T-helper 2 cell treated with Interferon-gamma antibody and Interleukin-4, amounts not matched to agents 5 μg/mL and 100 μg/mL, for 36 hours (primary cell): ENCODE results near the gene CIRBP.
"Not testable (repeated sequence)": the region's sequence is repeated elsewhere in the genome, so short reads cannot be mapped to it uniquely, and the experiment has no call there.

ENCODE experiments used
- DNase-seq: peaks from one replicate; pipeline ENCODE4 v3.0.0; 2021; ENCODE audit warnings: low spot score
- H3K27ac Mint-ChIP-seq: one replicate; pipeline ENCODE4 v1.8.0; 2021; ENCODE audit warnings: mild to moderate bottlenecking, mixed read lengths
- H3K27me3 Mint-ChIP-seq: one replicate; pipeline ENCODE4 v1.8.0; 2021; ENCODE audit warnings: low read depth, mixed read lengths
- H3K36me3 Mint-ChIP-seq: one replicate; pipeline ENCODE4 v1.8.0; 2021; ENCODE audit warnings: low read depth, mixed read lengths
- H3K4me1 Mint-ChIP-seq: one replicate; pipeline ENCODE4 v1.8.0; 2021; ENCODE audit warnings: low read depth, mixed read lengths
- H3K4me3 Mint-ChIP-seq: one replicate; pipeline ENCODE4 v1.8.0; 2022; ENCODE audit warnings: mild to moderate bottlenecking, moderate library complexity, mixed read lengths
- H3K9me3 Mint-ChIP-seq: one replicate; pipeline ENCODE4 v1.8.0; 2021; ENCODE audit warnings: mixed read lengths

CIRBP gene

GRCh38 chr19:1245494-1246264, 23.5 kb upstream of the CIRBP start:
- no peak for DNase-seq
- Mint-ChIP-seq H3K36me3 (peaks cover 4% of the 10 kb centered on the region), H3K4me3 (no peak overlapping the region), H3K9me3 (no peaks in the 10 kb centered on the region), H3K27ac (no peak overlapping the region), H3K27me3 (peaks cover 2% of the 10 kb centered on the region), H3K4me1 (peaks cover 13% of the 10 kb centered on the region)

DNA sequence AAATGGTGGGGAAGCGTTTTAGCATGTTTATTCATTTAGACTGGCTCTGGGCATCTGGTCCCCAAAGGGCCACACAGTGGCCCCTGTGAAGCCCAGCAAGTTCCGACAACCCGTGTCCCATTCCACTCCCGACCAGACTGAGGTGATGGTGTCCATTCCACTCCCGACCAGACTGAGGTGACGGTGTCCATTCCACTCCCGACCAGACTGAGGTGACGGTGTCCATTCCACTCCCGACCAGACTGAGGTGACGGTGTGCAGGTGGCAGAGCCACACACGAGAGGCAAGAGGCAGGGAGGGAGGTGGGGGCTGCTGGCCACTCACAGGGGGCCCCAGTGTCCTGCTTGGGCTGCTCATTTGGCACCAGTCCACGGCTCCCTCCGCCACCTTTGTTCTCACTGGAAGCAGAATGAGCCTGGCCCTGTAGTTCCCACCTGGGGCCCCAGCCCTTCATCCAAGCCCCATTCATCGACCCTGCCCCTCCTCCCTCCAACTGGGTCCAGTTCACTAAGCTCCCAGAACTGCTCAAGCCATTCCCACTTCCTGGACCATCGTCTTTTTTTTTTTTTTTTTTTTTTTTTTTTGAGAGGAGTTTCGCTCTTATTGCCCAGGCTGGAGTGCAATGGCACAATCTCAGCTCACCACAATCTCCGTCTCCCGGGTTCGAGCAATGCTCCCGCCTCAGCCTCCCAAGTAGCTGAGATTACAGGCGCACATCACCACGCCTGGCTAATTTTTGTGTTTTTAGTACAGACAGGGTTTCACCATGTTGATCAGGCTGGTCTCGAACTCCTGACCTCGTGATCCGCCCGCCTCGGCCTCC, 22.7 kb upstream of the CIRBP start:
- H3K27me3 Mint-ChIP-seq, H3K9me3 Mint-ChIP-seq, H3K36me3 Mint-ChIP-seq, DNase-seq, H3K4me3 Mint-ChIP-seq: not testable (repeated sequence)
- H3K27ac Mint-ChIP-seq = peak overlapping the region; percentile 41
- peaks cover 11% of the 10 kb centered on the region for H3K4me1 Mint-ChIP-seq

DNA sequence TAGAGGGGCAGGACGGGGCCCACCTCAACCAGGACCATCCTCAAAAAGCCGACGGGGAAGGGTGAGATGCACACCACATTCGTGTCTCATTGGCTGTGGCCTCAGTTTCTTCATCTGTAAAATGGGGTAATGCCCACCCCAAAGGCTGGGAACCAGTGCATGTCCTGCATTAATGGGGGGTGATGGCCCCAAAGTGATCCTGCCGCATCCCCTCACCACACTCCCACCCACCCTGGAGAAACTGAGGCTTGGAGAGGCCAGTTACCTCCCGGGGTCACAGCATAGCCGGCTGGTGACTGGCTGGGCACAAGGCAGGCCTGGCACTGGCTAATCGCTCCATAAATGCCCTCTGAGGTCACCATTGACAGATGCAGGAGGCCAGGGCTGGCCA, 21.4 kb upstream of the CIRBP start:
- Mint-ChIP-seq H3K4me3 (no peak overlapping the region), H3K9me3 (no peaks in the 10 kb centered on the region)
- no peak for DNase-seq

DNA sequence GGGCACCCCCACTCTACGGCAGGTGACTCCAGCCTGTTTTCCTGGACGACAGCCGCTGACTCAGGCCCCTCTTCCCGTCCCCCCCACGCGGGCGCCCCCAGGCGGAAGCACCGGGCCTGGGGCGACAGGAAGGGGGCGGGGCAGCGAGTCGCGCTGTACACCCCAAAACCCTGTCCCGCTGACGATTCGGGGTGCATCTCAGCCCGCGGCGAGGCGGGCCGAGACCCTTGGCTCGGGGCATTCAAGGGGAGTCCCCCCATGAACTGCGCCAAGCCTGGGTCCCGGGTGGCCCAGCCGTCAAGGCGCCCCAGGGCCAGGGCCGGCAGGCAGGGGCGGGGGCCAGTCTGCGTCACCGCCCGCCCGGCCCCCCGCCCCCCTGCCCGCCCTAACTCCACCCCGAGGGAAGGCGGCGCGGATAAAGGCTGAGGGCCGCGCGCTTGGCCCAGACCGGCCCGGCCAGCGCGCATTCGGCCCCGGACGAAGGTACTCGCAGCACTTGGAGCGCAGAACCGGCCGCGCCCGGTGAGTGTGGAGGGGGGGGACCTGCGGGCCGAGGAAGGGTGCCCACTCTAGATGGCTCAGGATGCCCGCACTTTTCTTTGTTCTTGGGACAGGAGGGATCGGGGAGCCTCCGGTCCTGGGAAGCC, 20.9 kb upstream of the CIRBP start, which contains the start of gene MIDN:
MIDN (plus strand) TSS at position 445 of the 647 bp plus-strand sequence. CDS start 1,714 bp downstream, outside the sequence.
- Mint-ChIP-seq H3K9me3 (no peaks in the 10 kb centered on the region), H3K4me1 (peaks cover 9% of the 10 kb centered on the region), H3K27me3 (no peaks in the 10 kb centered on the region), H3K36me3 (peaks cover 17% of the 10 kb centered on the region), H3K4me3 (peak within 1 kb of the TSS; percentile 80), H3K27ac (peak within 1 kb of the TSS; percentile 89)
- DNase-seq = peak; percentile 82

More for the DNA sequence above, 21.4 kb upstream of the CIRBP start:
- no peaks in the 10 kb centered on the region for H3K27me3 Mint-ChIP-seq
- peaks cover 16% of the 10 kb centered on the region for H3K36me3 Mint-ChIP-seq
- peak overlapping the region; percentile 49 for H3K27ac Mint-ChIP-seq
- H3K4me1 Mint-ChIP-seq = peaks cover 11% of the 10 kb centered on the region

DNA sequence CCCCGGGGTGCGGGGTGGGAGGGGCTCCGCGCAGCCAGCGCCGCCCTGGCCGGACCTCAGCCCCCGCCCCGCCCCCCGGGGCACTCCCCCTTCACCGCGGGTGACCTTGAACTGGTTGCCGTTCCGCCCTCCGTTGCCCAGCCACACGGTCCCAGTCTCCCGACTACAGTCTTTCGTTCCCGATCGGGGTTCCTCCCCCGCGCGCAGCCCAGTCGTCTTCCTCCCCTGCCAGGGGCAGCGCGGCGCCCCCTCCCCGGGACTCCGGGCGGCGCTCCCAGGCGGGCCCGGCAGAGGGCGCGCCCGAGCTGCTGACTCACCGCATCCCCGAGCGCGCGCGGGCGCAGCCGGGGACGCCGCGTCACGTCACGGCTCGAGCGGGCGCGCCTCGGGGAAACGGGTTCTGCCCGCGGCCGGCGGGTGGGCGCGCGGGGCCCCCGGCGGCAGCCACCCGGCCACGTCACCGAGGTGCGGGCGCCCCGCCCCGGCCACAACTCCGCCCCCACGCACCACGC, 20.3 kb upstream of the CIRBP start:
- H3K27ac Mint-ChIP-seq = peak overlapping the region; percentile 89
- no peaks in the 10 kb centered on the region for H3K27me3 Mint-ChIP-seq
- H3K4me1 Mint-ChIP-seq = peaks cover 11% of the 10 kb centered on the region
- H3K36me3 Mint-ChIP-seq = peaks cover 21% of the 10 kb centered on the region
- peak overlapping the region; percentile 80 for H3K4me3 Mint-ChIP-seq
- peak; percentile 84 for DNase-seq
- no peaks in the 10 kb centered on the region for H3K9me3 Mint-ChIP-seq

- H3K36me3 Mint-ChIP-seq = peaks cover 20% of the 10 kb centered on the region
- H3K4me3 Mint-ChIP-seq = peak overlapping the region; percentile 75
- DNase-seq = peak; percentile 95
These were observed 19.7 kb upstream of the CIRBP start for GRCh38 chr19:1249298-1249989.

GRCh38 chr19:1249990-1250436, 19.1 kb upstream of the CIRBP start:
- Mint-ChIP-seq H3K4me3 (peak overlapping the region; percentile 75), H3K27me3 (no peaks in the 10 kb centered on the region), H3K9me3 (no peaks in the 10 kb centered on the region), H3K36me3 (peaks cover 23% of the 10 kb centered on the region), H3K27ac (peak overlapping the region; percentile 84), H3K4me1 (peaks cover 8% of the 10 kb centered on the region)
- DNase-seq = no peak

More at GRCh38 chr19:1249298-1249989, 19.7 kb upstream of the CIRBP start:
- no peaks in the 10 kb centered on the region for H3K27me3 Mint-ChIP-seq
- no peaks in the 10 kb centered on the region for H3K9me3 Mint-ChIP-seq
- H3K4me1 Mint-ChIP-seq = peaks cover 10% of the 10 kb centered on the region
- peak overlapping the region; percentile 84 for H3K27ac Mint-ChIP-seq

GRCh38 chr19:1250437-1251260, 18.5 kb upstream of the CIRBP start:
- Mint-ChIP-seq H3K4me1 (peaks cover 8% of the 10 kb centered on the region), H3K27me3 (no peaks in the 10 kb centered on the region), H3K27ac (peak overlapping the region; percentile 91), H3K9me3 (no peaks in the 10 kb centered on the region), H3K4me3 (peak overlapping the region; percentile 95), H3K36me3 (peaks cover 26% of the 10 kb centered on the region)
- DNase-seq = peak; percentile 48

GRCh38 chr19:1251330-1252220, 17.6 kb upstream of the CIRBP start:
- Mint-ChIP-seq H3K27ac (peak overlapping the region; percentile 91), H3K27me3 (no peaks in the 10 kb centered on the region), H3K9me3 (no peaks in the 10 kb centered on the region), H3K4me1 (peaks cover 8% of the 10 kb centered on the region), H3K4me3 (peak overlapping the region; percentile 95), H3K36me3 (peaks cover 26% of the 10 kb centered on the region)
- DNase-seq = peak; percentile 58

GRCh38 chr19:1252221-1252820, 16.8 kb upstream of the CIRBP start:
- H3K27ac Mint-ChIP-seq = peak overlapping the region; percentile 91
- H3K9me3 Mint-ChIP-seq = no peaks in the 10 kb centered on the region
- H3K4me3 Mint-ChIP-seq = peak overlapping the region; percentile 95
- H3K4me1 Mint-ChIP-seq = peaks cover 9% of the 10 kb centered on the region
- H3K27me3 Mint-ChIP-seq = no peaks in the 10 kb centered on the region
- H3K36me3 Mint-ChIP-seq = peaks cover 27% of the 10 kb centered on the region
- peak; percentile 68 for DNase-seq

DNA sequence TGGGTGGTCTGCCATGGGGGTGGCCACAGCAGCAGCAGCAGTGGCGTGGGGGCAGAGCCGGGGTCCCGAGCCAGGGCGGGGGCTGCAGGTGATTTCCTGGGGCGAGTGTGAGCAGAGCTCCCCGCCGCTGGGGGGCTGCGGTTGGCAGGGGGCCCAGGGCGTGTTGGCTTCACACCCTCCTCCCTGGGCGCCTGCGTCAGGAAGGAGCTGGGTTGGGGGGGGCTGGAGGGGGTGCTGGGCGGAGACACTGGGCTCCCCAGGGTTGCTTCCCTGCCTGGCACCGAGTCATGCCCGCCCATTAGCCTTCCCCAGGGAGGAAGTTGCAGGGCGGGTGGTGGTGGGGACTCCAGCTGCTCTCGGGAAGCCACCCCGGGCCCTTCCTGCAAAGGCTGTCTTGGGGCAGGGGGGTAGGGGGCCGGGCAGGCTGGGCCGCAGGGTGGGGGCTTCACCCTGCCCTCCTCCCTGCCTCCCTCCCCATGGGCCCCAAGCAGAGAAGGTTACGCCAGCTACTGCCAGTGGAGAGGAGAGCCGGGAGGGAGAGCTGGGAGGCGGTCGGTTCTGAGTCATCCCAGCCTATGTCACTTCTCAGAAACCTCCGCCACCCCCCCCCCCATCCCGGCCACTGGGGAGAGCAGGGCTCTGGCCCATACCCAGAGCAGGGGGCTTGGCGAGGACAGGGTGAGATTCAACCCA, 16.2 kb upstream of the CIRBP start:
- Mint-ChIP-seq H3K9me3 (no peaks in the 10 kb centered on the region), H3K27ac (peak overlapping the region; percentile 82), H3K4me1 (peaks cover 13% of the 10 kb centered on the region), H3K4me3 (peak overlapping the region; percentile 82), H3K27me3 (no peaks in the 10 kb centered on the region), H3K36me3 (peaks cover 31% of the 10 kb centered on the region)
- peak; percentile 77 for DNase-seq
